Renal cortical epithelial cell (primary cell): ENCODE results near the gene FUT8. TPM values are rescaled to one million over a fixed set of nuclear protein-coding genes. Genes with fewer than 3 reads are reported as not detected.
A peak's percentile ranks its signal among the peaks of the same experiment; 100 is the strongest.

Source experiments
- DNase-seq: peaks from one replicate; pipeline ENCODE4 v3.0.0-alpha.2; 2011; ENCODE audit warnings: low read depth
- total RNA-seq: library from RNA; depleted of rRNA; stranded (reverse); fragments of >200 nt; gene quantifications from 2 replicates; pipeline ENCODE4 v1.2.3, GENCODE V29; 2014

The FUT8 gene
- total RNA-seq, 1 donor from 2014 or later, result 139 TPM

GRCh38 chr14:65772921-65773574 is 360.5 kb downstream of the FUT8 start:
- DNase-seq, result no peak

DNA sequence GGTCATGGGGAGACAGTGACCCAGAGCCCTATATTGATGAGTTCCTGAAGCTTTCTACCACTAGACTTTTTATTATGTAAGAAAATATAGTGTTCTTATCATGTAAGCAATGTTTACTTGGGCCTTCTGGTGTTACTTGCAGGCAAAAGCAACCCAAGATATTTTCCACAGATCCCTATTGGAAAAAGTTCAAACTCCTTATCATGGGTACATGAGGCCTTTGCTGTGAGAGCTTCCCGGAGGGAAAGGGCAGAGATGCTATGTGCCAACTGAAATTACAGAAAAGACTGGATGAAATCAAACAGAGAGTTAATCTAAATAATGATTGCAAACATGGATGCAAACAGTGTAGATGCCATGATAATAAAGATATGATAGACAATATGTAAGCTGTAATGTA is 361.5 kb downstream of the FUT8 start:
- DNase-seq, result no peak

GRCh38 chr14:65776193-65776852 is 363.8 kb downstream of the FUT8 start:
- DNase-seq, result no peak

GRCh38 chr14:65780566-65780965 is 368.0 kb downstream of the FUT8 start:
- no peak for DNase-seq

- no peak for DNase-seq
Measured at GRCh38 chr14:65783101-65783500, 370.6 kb downstream of the FUT8 start.

DNA sequence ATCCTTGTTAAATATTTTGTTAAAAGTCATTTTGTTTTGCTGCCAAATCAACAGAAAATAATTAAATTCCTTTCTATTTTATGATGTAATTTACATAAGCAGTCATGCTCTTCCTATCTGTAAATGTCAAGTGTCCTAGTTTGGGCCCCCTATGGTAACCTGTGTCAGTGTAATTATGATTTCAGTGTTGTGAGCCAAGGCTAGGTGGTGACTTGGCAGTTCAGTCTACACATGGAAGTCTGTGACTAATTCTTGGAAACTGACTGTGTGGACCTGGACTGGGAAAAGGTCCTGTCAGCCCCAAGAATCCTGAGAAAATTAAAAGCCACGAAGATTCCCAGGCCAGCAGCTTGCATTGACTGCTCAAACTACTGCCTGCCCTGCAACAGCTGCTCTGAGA is 371.0 kb downstream of the FUT8 start:
- DNase-seq, result no peak

DNA sequence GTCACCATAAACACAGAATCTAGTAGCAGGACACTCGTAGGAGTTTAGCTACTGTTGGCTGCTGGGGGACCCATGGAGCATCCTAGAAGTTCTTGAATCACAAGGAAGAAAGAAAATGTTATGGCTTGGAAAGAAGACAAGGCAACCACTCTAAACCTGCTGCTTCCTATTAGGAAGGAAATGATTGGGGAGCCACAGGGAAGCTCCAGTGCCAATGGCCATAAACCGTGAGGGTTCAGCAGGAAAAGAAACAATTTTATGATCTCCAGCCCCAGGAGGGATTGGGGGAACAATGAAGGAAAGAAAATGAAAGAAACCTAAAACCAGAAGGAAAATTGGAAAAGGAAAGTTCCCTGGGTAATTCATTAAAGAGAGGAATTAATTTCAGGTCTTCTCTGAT is 372.0 kb downstream of the FUT8 start:
- no peak for DNase-seq

DNA sequence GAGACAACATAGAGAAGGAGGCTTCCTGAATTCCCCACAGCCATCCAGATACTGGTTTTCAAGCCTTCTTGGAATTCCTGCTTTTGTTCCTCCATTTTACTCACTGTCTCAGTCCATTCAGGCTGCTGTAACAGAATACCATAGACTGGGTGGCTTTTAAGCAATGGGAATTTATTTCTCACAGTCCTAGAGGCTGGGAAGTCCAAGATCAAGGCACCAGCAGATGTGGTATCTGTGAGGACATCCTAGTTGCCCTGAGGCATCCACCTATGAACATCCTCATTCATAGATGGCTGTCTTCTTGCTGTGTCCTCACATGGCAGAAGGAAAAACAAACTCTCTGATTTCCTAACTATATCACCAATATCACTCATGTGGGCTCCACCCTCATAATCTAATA is 374.9 kb downstream of the FUT8 start:
- DNase-seq, result no peak

DNA sequence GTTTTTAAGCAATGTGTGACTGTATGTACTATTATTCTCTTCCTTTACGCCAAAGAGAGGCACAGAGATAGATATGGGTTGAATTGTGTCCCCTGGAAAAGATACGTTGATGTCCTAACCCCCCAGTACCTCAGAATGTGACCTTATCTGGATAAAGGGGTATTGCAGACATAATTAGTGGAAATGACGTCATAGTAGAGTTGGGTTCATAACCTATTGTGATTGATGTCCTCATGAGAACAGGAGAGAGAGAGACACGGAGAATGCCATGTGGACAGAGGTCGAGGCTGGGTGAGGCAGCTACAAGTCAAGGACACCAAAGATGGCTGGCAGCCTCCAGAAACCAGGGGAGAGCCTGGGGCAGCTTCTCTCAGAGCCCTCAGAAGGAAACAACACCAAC is 376.3 kb downstream of the FUT8 start:
- DNase-seq, result no peak

- DNase-seq, result no peak
Measured at GRCh38 chr14:65789363-65789762, 376.8 kb downstream of the FUT8 start.

DNA sequence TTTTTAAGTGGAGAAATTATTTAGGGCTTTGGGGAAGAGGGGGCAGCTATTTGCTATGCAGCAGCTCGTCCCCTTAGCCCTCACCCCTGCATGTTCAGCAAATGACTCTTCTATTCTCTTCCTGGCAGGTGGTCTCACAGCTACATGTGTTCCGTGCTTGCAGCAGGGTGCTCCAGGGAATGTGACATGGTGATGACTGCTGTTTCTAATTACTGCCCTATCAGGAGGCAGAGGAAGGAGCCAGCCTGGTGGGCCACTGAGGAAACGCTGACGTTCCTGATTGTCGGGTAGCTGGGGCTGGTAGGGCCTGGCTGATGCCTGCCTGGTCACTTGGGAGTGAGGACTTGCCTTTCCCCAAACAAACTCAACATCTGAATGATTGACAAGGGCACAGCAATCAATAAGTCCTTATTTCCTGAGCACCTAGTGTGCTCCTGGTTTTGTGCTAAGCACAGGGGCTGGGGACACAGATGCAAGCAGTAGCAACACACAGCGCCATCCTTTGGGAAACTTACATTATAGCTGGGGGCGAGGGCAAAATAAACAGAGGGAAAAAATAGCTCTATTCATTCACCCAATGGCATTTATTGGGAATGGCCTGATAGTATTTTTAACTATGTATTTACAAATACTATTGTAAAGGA is 377.8 kb downstream of the FUT8 start:
- DNase-seq, result no peak

- DNase-seq, result peak; percentile 27
Measured at GRCh38 chr14:65791191-65791981, 378.9 kb downstream of the FUT8 start.

DNA sequence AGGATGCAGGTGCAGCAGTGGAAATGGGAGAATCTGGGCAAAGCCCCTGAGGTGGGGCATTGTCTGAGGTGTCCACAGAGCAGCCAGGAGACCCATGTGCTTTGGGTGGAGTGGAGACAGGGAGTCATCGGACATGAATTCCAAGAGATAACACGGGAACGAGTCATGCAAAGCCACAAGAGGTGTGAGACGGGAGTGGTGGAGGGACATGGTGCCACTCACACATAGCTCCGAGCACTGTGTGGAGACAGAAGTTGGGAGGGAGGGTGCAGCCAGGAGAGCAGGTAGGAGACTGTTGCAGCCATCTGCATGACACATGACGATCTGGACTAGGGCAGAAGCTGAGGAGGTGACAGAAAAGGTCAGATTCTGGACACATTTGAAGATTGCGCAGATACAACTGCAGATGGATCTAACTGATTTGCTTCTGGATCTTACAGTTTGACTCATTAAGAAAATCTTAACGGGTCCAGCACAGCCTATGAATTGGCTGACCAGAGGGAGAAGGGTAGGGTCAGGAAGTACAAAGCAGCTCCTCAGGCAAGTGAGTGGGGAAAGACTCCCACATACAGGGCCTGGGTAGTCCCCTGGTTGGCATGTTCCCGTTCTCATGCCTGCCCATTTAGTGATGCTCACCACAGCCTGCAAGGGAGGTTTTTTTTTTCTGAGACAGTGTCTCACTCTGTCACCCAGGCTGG is 379.8 kb downstream of the FUT8 start:
- DNase-seq, result peak; percentile 62
